C4-2B (cell line): ENCODE results near the gene FBLIM1.
A peak's percentile ranks its signal among the peaks of the same experiment; 100 is the strongest.

Experiments
- H3K27ac ChIP-seq: fragments of 450-650 bp; 2 replicates; pipeline ENCODE4 v1.5.1; 2017
- CTCF ChIP-seq: fragments of 450-650 bp; conservative IDR thresholded peaks from 2 replicates; pipeline ENCODE4 v1.5.1; 2017; ENCODE audit warnings: mild to moderate bottlenecking
- ZFX ChIP-seq: fragments of 450-650 bp; IDR thresholded peaks from 2 replicates; pipeline ENCODE4 v1.6.1; 2017

The FBLIM1 gene

GRCh38 chr1:15758343-15758931, at the start of gene FBLIM1:
FBLIM1 (plus strand) TSS chr1:15758795; CDS start chr1:15764984, 6,189 bp downstream.
- TF ChIP-seq CTCF = no peak
- TF ChIP-seq ZFX = no peak
- peak within 1 kb of the TSS; percentile 58 for H3K27ac ChIP-seq

- H3K27ac ChIP-seq = no peak overlapping the region
- TF ChIP-seq CTCF (no peak), ZFX (no peak)
Measured at GRCh38 chr1:15709226-15709625, 49.4 kb upstream of the FBLIM1 start.

GRCh38 chr1:15712168-15712567, 46.4 kb upstream of the FBLIM1 start:
- H3K27ac ChIP-seq = no peak overlapping the region
- TF ChIP-seq CTCF = no peak
- no peak for TF ChIP-seq ZFX

GRCh38 chr1:15714406-15715136, 44.0 kb upstream of the FBLIM1 start:
- no peak overlapping the region for H3K27ac ChIP-seq
- TF ChIP-seq ZFX (no peak), CTCF (no peak)

- H3K27ac ChIP-seq = no peak overlapping the region
- TF ChIP-seq ZFX (no peak), CTCF (no peak)
Measured at GRCh38 chr1:15717418-15718125, 41.0 kb upstream of the FBLIM1 start.

GRCh38 chr1:15718199-15718601, 40.4 kb upstream of the FBLIM1 start:
- no peak overlapping the region for H3K27ac ChIP-seq
- no peak for TF ChIP-seq ZFX
- no peak for TF ChIP-seq CTCF
